Left ventricle myocardium inferior (tissue), 1 donor: Measurements from ENCODE around the gene MYOZ2. TPM values are rescaled to one million over a fixed set of nuclear protein-coding genes. Genes with fewer than 3 reads are reported as not detected.
A peak's percentile ranks its signal among the peaks of the same experiment; 100 is the strongest.

Experiments
- DNase-seq: peaks from one replicate; pipeline ENCODE4 v3.0.0-alpha.2; 2020
- H3K27ac ChIP-seq: fragments of 200-600 bp; replicated peaks from 2 replicates; pipeline ENCODE4 v1.8.0; 2021
- H3K27me3 ChIP-seq: fragments of 200-600 bp; 2 replicates; pipeline ENCODE4 v1.8.0; 2021; ENCODE audit warnings: low read depth
- H3K36me3 ChIP-seq: fragments of 200-600 bp; 2 replicates; pipeline ENCODE4 v1.8.0; 2021
- H3K4me1 ChIP-seq: fragments of 200-600 bp; 2 replicates; pipeline ENCODE4 v1.8.0; 2021
- H3K4me3 ChIP-seq: fragments of 200-600 bp; 2 replicates; pipeline ENCODE4 v1.8.0; 2021; ENCODE audit warnings: mild to moderate bottlenecking, moderate library complexity
- H3K9me3 ChIP-seq: fragments of 200-600 bp; replicated peaks from 2 replicates; pipeline ENCODE4 v1.8.0; 2021
- CTCF ChIP-seq: fragments of 200-600 bp; IDR thresholded peaks from 2 replicates; pipeline ENCODE4 v1.8.0; 2021; ENCODE audit warnings: antibody characterized with exemption, mild to moderate bottlenecking, borderline replicate concordance
- intact Hi-C: fragments of 100-400 bp; cut with micrococcal nuclease; formaldehyde crosslinking; loops from one replicate; pipeline ENCODE4 v1.11.0; 2022
- total RNA-seq: library from RNA; stranded (reverse); fragmentation: NEBNext Ultra II Directional; extraction: Animal tissue kit (Norgen Biotek cat#: 25700); gene quantifications from one replicate; pipeline ENCODE4 v1.2.1, GENCODE V29; 2021
- donor health status: DM: no; HTN: yes; CAD: no; lungs with severe emphysema.

MYOZ2 gene
- total RNA-seq, 1 donor from 2014 or later = 843 TPM

GRCh38 chr4:119232286-119232685 is 96.7 kb downstream of the MYOZ2 start:
- no peak overlapping the region for H3K27ac ChIP-seq

GRCh38 chr4:119233191-119233590 is 97.6 kb downstream of the MYOZ2 start:
- H3K9me3 ChIP-seq = no peaks in the 10 kb centered on the region
- peaks cover 49% of the 10 kb centered on the region for H3K4me1 ChIP-seq
- H3K36me3 ChIP-seq = peaks cover 23% of the 10 kb centered on the region
- H3K4me3 ChIP-seq = no peak overlapping the region
- no peak for TF ChIP-seq CTCF
- no peak for DNase-seq
- H3K27me3 ChIP-seq = no peaks in the 10 kb centered on the region
- H3K27ac ChIP-seq = peak overlapping the region; percentile 23
- intact Hi-C loops = no loop called here

More at GRCh38 chr4:119232286-119232685, 96.7 kb downstream of the MYOZ2 start:
- no peak for DNase-seq
- TF ChIP-seq CTCF = no peak
- no peaks in the 10 kb centered on the region for H3K9me3 ChIP-seq
- intact Hi-C loops = no loop called here
- H3K36me3 ChIP-seq = peaks cover 23% of the 10 kb centered on the region
- H3K4me1 ChIP-seq = peaks cover 51% of the 10 kb centered on the region
- H3K4me3 ChIP-seq = no peak overlapping the region
- H3K27me3 ChIP-seq = no peaks in the 10 kb centered on the region

GRCh38 chr4:119233750-119234149 is 98.1 kb downstream of the MYOZ2 start:
- DNase-seq = no peak
- H3K4me3 ChIP-seq = no peak overlapping the region
- H3K27ac ChIP-seq = peak overlapping the region; percentile 23
- H3K27me3 ChIP-seq = no peaks in the 10 kb centered on the region
- H3K9me3 ChIP-seq = no peaks in the 10 kb centered on the region
- peaks cover 23% of the 10 kb centered on the region for H3K36me3 ChIP-seq
- intact Hi-C loops = no loop called here
- H3K4me1 ChIP-seq = peaks cover 45% of the 10 kb centered on the region
- no peak for TF ChIP-seq CTCF

DNA sequence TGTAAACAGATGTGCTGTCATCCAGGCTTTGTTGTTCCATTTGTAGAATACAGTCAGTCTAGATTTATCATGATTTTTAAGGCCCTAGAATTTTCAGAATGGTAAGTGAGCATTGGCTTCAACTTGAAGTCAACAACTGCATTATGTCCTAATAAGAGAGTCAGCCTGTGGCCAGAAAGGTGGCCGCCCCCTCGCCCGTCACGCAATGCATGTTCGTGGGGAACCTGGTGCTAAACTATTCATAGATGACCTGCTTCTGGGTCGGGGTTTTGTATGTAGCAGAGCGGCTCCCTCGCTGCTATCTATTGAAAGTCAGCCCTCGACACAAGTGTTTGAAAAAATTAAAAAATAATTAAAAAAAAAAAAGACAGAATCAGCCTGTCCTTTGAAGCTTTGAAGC is 101.6 kb downstream of the MYOZ2 start:
- peaks cover 28% of the 10 kb centered on the region for H3K36me3 ChIP-seq
- no peak for TF ChIP-seq CTCF
- intact Hi-C loops = no loop called here
- no peaks in the 10 kb centered on the region for H3K9me3 ChIP-seq
- no peak overlapping the region for H3K4me3 ChIP-seq
- peaks cover 28% of the 10 kb centered on the region for H3K4me1 ChIP-seq
- no peak for DNase-seq
- no peak overlapping the region for H3K27ac ChIP-seq
- H3K27me3 ChIP-seq = no peaks in the 10 kb centered on the region

Other genes starting within 250 kb of the MYOZ2 start
- gene SYNPO2, start 247.0 kb upstream of the MYOZ2 start, total RNA-seq = 239 TPM
- gene USP53, start 76.9 kb downstream of the MYOZ2 start, total RNA-seq = 39.9 TPM
- not detected for gene FABP2, start 186.3 kb downstream of the MYOZ2 start, total RNA-seq